Tibial artery (tissue), 4 donors: Measurements from ENCODE around the gene KAT6B.

Experiments used
- DNase-seq, 2 donors: peaks; one replicate each; pipeline ENCODE4 v3.0.0-alpha.2; 2019
- H3K27ac ChIP-seq, 2 donors: fragments of 200-600 bp; sonication (generic) in 1 of 2; 1 replicate in 1 of 2; 2 replicates in 1 of 2; pipeline ENCODE4 v1.5.1; 2018 to 2019; ENCODE audit warnings: mild to moderate bottlenecking in 1 of 2
- H3K27me3 ChIP-seq, 2 donors: fragments of 200-600 bp; sonication (generic) in 1 of 2; one replicate each; pipeline versions ENCODE4 v1.5.1 to v1.6.0; 2016 to 2019
- H3K36me3 ChIP-seq, 3 donors: fragments of 200-600 bp; sonication (generic) in 2 of 3; one replicate each; pipeline ENCODE4 v1.5.1; 2016 to 2019; ENCODE audit warnings: mild to moderate bottlenecking in 2 of 3
- H3K4me1 ChIP-seq, 4 donors: fragments of 200-600 bp; sonication (generic) in 2 of 4; 1 replicate in 3 of 4; 2 replicates in 1 of 4; pipeline ENCODE4 v1.5.1; 2016 to 2019
- H3K4me3 ChIP-seq, 2 donors: fragments of 200-600 bp; sonication (generic) in 1 of 2; 1 replicate in 1 of 2; 2 replicates in 1 of 2; pipeline ENCODE4 v1.5.1; 2018 to 2019; ENCODE audit warnings: mild to moderate bottlenecking in 2 of 2
- H3K9me3 ChIP-seq, 3 donors: fragments of 200-600 bp; sonication (generic) in 1 of 3; one replicate each; pipeline ENCODE4 v1.5.1; 2016 to 2019
- intact Hi-C: fragments of 100-400 bp; cut with DNase I; formaldehyde crosslinking; loops from one replicate; pipeline ENCODE4 v1.15.0; 2023; ENCODE audit warnings: low total_unique reads
- TF ChIP-seq, protein P1 (sequence below), 2 experiments: fragments of 200-600 bp in 1 of 2; fragments of 450-650 bp in 1 of 2; IDR thresholded peaks; one replicate each; pipeline ENCODE4 v1.5.1; 2017 to 2019; ENCODE audit warnings: antibody characterized with exemption in 2 of 2, mild to moderate bottlenecking in 1 of 2, moderate library complexity in 1 of 2

KAT6B gene

DNA sequence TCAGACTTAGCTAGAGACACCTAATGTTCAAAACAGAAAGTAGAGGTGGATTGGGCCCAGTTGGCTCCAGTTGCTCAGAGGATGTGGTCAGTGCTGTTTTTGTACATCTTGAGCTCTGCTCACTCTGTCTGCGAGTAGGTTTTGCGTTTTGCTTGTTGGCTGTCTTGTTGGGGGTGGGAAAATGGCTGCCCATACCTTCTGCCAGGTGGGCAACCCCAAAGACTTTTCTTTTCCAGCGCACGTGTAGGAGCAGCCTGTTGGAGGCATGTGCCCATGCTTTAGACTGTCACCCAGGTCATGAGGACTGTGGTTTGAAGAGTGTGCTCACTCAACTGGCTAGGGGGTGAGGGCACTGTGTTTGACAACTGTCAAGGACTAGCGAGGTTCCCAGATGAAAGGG is 73.9 kb downstream of the KAT6B start:
- no peak overlapping the region for H3K27ac ChIP-seq
- TF ChIP-seq, protein P1, sequence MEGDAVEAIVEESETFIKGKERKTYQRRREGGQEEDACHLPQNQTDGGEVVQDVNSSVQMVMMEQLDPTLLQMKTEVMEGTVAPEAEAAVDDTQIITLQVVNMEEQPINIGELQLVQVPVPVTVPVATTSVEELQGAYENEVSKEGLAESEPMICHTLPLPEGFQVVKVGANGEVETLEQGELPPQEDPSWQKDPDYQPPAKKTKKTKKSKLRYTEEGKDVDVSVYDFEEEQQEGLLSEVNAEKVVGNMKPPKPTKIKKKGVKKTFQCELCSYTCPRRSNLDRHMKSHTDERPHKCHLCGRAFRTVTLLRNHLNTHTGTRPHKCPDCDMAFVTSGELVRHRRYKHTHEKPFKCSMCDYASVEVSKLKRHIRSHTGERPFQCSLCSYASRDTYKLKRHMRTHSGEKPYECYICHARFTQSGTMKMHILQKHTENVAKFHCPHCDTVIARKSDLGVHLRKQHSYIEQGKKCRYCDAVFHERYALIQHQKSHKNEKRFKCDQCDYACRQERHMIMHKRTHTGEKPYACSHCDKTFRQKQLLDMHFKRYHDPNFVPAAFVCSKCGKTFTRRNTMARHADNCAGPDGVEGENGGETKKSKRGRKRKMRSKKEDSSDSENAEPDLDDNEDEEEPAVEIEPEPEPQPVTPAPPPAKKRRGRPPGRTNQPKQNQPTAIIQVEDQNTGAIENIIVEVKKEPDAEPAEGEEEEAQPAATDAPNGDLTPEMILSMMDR (IDR thresholded peaks at IDR 0.05) = no peak
- intact Hi-C loops = no loop called here

DNA sequence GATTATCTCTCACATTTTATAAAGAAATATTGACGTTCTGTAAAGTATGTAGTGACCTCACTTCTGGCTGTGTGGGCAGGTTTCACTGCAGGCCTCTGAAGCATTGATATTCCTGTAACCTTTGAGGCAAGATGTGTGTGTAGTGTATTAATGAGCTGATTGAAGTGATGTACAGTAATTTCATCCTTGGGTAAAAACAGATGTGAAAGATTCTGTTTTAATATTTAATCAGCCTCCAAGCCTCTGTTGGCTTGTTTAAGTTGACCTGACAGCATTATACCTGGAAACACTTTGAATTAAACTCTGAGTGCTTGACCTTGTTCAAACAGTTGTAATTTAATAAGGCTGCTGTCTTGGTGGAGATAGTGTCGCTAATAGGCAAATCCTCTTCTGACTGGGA is 74.9 kb downstream of the KAT6B start:
- no peak overlapping the region for H3K27ac ChIP-seq
- TF ChIP-seq, protein P1 (IDR thresholded peaks at IDR 0.05) = no peak
- H3K9me3 ChIP-seq = no peaks in the 10 kb centered on the region
- H3K4me3 ChIP-seq = no peak overlapping the region
- intact Hi-C loops = no loop called here
- H3K4me1 ChIP-seq = peaks cover 0 to 33% (median 14%) of the 10 kb centered on the region in 4 donors
- H3K36me3 ChIP-seq = no peaks in the 10 kb centered on the region
- H3K27me3 ChIP-seq = no peaks in the 10 kb centered on the region
- DNase-seq = no peak

More for the DNA sequence above, 73.9 kb downstream of the KAT6B start:
- Histone ChIP-seq H3K36me3 (no peaks in the 10 kb centered on the region), H3K27me3 (no peaks in the 10 kb centered on the region), H3K4me3 (no peak overlapping the region), H3K4me1 (peaks cover 0 to 28% (median 14%) of the 10 kb centered on the region in 4 donors), H3K9me3 (no peaks in the 10 kb centered on the region)
- no peak for DNase-seq

DNA sequence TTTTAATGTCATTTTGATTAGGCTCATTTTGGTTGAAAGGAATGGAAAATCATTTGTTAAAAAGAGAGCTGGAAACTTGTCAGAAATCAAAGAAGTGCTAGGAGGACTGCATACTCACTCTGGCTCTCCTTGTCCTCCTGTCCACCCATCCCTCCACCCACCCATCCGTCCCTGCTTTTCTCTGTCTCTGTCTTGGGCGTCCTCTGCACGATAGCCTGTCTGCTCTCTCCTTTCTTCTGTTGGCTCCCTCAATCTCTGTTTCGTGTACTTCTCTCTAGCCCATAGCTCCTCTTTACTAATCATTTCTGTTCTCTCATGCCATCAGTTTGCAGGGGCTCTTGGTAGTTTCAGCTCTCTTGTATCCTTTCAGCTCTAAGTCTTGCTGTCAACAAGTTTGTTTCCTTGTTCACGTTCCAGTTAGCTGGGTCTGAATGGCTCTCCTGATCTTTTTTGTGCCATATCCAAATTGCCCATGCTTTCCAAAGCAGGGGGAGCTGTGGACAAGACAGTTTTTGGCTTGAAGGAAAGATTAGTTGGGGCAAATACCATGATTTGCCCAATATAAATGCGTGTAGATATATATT is 75.6 kb downstream of the KAT6B start:
- intact Hi-C loops = no loop called here
- TF ChIP-seq, protein P1 (IDR thresholded peaks at IDR 0.05) = no peak

DNA sequence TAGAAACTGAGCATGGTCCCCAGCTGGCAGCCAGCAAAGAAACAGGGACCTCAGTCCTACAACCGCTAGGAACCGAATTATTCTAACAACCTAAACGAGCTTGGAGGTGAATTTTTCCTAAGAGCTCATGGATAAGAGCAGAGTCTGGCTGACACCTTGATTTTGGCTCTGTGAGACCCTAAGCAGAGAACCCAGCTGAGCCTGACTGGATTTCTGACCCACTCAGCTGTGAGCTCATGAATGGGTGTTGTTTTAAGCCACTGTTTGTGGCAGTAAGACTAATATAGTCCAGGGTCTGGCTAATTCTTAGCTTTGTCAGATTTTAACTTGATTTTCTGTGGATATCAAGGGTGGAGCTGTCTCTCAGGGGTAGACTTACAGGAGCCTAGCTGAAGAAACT is 77.1 kb downstream of the KAT6B start:
- TF ChIP-seq, protein P1 (IDR thresholded peaks at IDR 0.05) = no peak
- Histone ChIP-seq H3K27me3 (no peaks in the 10 kb centered on the region), H3K9me3 (no peaks in the 10 kb centered on the region), H3K27ac (no peak overlapping the region), H3K4me1 (peaks cover 0 to 30% (median 11%) of the 10 kb centered on the region in 4 donors), H3K4me3 (no peak overlapping the region), H3K36me3 (no peaks in the 10 kb centered on the region)
- intact Hi-C loops = no loop called here
- no peak for DNase-seq

More for the DNA sequence above, 75.6 kb downstream of the KAT6B start:
- Histone ChIP-seq H3K4me1 (peaks cover 0 to 40% (median 15%) of the 10 kb centered on the region in 4 donors), H3K36me3 (no peaks in the 10 kb centered on the region), H3K4me3 (no peak overlapping the region), H3K9me3 (no peaks in the 10 kb centered on the region), H3K27ac (no peak overlapping the region), H3K27me3 (no peaks in the 10 kb centered on the region)
- no peak for DNase-seq

DNA sequence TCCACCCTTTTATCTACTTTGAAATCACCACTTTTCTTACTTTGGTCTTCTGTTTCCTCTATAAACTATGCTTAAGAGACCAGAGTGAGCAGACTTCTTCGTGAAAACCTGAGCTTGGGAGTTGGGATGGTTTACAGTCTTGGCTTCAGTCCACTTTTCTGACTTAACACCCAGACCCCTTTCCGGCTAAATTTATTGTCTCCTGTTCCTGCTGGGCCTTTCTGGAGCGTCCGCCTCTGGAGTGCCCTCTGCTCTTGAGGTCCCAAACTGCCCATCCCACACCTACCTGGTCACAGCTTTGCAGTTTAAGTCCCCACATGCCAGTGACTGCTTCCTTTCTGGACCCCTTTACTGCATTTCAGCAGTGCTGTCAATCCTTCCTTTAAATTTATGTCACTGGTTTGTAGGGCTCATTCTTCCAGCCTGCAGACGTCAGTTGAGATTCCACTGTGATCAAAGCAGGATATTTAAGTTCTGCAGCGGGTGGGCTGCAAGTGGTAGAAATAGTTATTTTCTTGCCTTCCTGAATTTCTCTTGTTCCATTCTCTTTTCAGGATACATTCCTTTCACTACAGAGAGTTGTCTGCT is 80.3 kb downstream of the KAT6B start:
- intact Hi-C loops = no loop called here

More for the DNA sequence above, 80.3 kb downstream of the KAT6B start:
- H3K4me1 ChIP-seq = peaks cover 0 to 28% (median 11%) of the 10 kb centered on the region in 4 donors
- H3K27me3 ChIP-seq = no peaks in the 10 kb centered on the region
- TF ChIP-seq, protein P1 (IDR thresholded peaks at IDR 0.05) = no peak
- no peak for DNase-seq
- no peak overlapping the region for H3K27ac ChIP-seq
- no peaks in the 10 kb centered on the region for H3K36me3 ChIP-seq
- H3K4me3 ChIP-seq = no peak overlapping the region
- H3K9me3 ChIP-seq = no peaks in the 10 kb centered on the region
